ENCODE measurements around the gene AK9.
"Not testable (repeated sequence)": the region's sequence is repeated elsewhere in the genome, so short reads cannot be mapped to it uniquely, and the experiment has no call there.

Gene AK9

DNA sequence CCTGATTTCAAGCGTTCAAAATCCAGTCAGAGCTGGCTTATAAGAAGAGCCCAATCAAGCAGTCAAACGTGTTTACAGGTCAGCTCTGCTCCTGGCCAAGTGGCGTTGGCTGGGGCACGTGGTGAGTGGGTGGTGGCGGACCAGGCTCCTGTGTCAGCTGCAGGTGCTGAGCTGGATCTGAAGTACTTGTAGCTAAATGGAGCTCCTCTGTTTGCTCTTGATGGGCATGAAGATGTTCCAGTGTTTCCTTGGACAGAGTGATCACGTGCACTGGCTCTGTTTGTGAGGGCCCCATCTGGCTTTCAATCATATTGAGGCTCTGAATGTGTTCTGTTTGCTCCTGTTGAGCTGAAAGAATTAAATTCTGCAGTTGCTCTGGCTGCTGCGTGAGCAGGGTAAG lies 225.2 kb downstream of the AK9 start:
- TF ChIP-seq, protein P1, sequence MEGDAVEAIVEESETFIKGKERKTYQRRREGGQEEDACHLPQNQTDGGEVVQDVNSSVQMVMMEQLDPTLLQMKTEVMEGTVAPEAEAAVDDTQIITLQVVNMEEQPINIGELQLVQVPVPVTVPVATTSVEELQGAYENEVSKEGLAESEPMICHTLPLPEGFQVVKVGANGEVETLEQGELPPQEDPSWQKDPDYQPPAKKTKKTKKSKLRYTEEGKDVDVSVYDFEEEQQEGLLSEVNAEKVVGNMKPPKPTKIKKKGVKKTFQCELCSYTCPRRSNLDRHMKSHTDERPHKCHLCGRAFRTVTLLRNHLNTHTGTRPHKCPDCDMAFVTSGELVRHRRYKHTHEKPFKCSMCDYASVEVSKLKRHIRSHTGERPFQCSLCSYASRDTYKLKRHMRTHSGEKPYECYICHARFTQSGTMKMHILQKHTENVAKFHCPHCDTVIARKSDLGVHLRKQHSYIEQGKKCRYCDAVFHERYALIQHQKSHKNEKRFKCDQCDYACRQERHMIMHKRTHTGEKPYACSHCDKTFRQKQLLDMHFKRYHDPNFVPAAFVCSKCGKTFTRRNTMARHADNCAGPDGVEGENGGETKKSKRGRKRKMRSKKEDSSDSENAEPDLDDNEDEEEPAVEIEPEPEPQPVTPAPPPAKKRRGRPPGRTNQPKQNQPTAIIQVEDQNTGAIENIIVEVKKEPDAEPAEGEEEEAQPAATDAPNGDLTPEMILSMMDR (IDR thresholded peaks at IDR 0.05; ENCODE audit: control insufficient read depth, extremely low read depth, insufficient read depth), result no peak
- peak; percentile 87 for DNase-seq (ENCODE audit: low read depth)
- no peak overlapping the region for H3K4me3 ChIP-seq (ENCODE audit: low read depth, low read length)

- H3K4me3 ChIP-seq (ENCODE audit: low read depth, low read length), result no peak overlapping the region
- TF ChIP-seq, protein P1 (IDR thresholded peaks at IDR 0.05; ENCODE audit: control insufficient read depth, extremely low read depth, insufficient read depth), result no peak
- no peak for DNase-seq (ENCODE audit: low read depth)
These were observed 229.1 kb downstream of the AK9 start for GRCh38 chr6:109461733-109462526.

DNA sequence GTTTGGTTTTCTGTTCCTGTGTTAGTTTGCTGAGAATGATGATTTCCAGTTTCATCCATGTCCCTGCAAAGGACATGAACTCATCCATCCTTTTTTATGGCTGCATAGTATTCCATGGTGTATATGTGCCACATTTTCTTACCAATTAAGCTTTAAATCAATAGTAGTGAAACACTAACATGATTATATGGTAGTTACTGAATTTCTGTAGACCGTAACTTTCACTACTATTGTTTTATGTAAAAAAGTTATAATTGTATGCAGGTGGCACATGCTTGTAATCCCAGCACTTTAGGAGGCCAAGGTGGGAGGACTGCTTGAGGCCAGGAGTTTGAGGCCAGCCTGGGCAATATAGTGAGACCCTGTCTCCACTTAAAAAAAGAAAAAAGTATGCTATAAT lies 229.8 kb downstream of the AK9 start:
- DNase-seq (ENCODE audit: low read depth); H3K4me3 ChIP-seq (ENCODE audit: low read depth, low read length): not testable (repeated sequence)

DNA sequence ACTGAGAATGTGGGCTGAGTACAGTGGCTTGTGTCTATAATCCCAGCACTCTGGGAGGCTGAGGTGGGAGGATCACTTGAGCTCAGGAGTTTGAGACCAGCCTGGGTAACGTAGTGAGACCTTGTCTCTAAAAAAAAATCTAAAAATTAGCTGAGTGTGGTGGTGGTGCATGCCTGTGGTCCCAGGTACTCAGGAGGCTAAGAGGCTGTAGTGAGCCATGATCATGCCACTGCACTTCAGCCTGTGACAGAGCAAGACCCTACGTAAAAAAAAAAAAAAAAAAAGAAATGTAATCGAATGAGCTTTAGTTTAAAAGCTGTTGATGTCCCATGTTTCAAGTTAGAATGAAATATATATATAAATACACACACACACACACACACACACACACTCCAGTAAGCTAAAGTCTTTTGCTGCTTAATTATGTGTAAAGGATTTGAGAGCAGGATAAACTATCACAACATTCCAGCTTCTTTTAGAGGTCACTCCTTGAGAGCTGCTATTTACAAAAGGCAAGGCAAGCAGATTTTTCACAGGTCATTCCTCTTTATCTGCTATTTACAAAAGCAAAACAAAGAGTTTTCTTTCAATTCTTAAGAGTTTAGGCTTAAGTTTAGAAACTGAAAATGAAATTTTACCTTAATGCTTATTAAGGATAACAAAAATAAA lies 230.7 kb downstream of the AK9 start:
- H3K4me3 ChIP-seq (ENCODE audit: low read depth, low read length), result no peak overlapping the region
- DNase-seq (ENCODE audit: low read depth), result no peak
- TF ChIP-seq, protein P1 (IDR thresholded peaks at IDR 0.05; ENCODE audit: control insufficient read depth, extremely low read depth, insufficient read depth), result no peak

GRCh38 chr6:109458774-109459531 lies 232.0 kb downstream of the AK9 start:
- TF ChIP-seq, protein P1 (IDR thresholded peaks at IDR 0.05; ENCODE audit: control insufficient read depth, extremely low read depth, insufficient read depth), result no peak
- no peak overlapping the region for H3K4me3 ChIP-seq (ENCODE audit: low read depth, low read length)
- no peak for DNase-seq (ENCODE audit: low read depth)

DNA sequence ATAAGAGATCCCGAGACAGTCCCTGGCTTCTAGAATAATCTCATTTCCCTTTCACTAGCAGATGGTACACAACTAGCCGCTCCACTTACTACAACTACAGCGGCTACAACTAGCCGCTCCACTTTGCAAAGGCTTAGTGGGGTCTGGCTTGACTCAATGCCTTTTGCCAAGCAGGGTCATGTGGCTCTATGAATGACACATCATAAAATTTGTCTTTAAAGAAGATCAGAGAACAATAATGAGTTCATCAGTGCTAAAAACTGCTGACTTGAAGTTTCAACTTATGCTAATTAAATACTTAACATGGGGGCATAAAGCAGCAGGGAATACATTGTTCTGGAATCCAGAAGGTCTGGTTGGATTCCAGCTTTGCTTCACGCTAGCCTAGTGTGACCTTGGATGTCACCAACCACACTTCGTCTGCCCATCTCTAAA lies 233.4 kb downstream of the AK9 start:
- no peak for DNase-seq (ENCODE audit: low read depth)
- TF ChIP-seq, protein P1 (IDR thresholded peaks at IDR 0.05; ENCODE audit: control insufficient read depth, extremely low read depth, insufficient read depth), result no peak
- H3K4me3 ChIP-seq (ENCODE audit: low read depth, low read length), result no peak overlapping the region

All from LNCaP clone FGC (cell line).